GM21515 (cell line): ENCODE results near the gene SCAF1.

Experiments
- ATAC-seq: cut with Tn5 transposase; IDR thresholded peaks from one replicate; pipeline ENCODE4 v1.9.1; 2021; ENCODE audit not compliant: unreplicated experiment

SCAF1 gene

DNA sequence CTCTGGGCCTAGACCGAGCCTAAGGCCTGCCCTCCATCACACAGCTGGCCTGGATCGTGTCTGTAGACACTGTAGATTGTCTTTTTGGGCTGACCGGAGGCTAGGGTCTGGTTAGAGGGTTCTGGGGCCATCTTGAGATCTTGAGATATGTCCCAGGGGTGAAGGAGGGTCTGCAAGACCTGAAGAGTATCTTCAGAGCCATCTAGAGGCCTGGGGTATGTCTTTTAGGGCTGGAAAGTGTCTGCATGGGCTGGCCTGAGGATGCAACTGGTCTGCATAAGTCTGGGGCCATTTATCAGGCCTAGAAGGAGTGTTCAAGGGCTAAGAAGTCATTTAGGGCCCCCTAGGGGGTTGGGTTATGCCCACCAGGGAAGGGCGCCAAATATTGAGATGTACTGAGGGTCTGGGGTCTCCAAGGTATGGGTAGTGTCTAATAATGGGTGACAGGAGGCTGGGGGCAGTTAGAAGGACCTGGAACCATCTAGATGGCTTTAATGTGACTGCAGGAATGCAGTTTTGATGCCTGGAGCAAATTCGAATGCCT lies 555 bp downstream of the SCAF1 start:
- ATAC-seq: no peak

- no peak for ATAC-seq
These were observed 1.5 kb downstream of the SCAF1 start for GRCh38 chr19:49643466-49643865.

DNA sequence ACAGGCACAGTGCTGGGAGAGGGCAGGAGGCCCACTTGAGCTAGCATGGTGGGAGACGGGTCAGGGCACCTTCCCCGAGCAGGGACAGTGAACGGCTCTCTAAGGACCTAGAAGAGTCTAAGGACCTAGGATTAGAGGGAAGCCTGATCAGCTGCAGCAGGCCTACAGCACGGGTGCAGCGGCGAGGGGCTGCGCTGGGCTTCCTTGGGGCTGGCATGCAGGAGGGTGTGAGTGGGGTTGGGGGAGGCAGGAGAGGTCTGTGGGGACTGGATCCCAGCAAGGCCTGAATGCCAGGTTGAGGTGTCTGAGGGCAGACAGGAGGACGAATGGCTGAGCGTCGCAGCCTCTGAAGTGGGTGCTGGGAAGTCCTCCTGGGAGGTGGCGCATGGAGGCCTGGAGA lies 3.6 kb downstream of the SCAF1 start:
- no peak for ATAC-seq

DNA sequence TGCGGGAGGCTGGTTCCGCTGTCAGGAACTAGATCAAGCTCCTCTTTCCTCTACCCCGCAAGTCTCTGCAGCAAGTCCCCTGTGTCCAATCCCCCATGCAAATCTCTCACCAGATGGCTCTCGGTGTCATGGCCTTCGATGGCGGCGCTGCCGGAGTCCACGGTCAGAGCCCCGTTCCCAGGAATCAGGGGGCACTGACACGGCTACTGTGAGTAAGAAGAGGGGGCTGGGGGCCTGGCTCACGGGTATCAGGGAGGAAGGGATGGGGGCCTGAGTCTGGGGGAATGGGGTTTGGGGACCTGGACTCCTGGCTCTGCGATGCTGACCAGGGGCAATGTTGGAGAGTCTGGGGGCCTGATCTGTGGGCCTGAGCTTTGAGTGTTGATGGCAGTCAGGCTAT lies 4.0 kb downstream of the SCAF1 start:
- ATAC-seq: no peak

GRCh38 chr19:49646586-49646985 lies 4.6 kb downstream of the SCAF1 start:
- no peak for ATAC-seq

- no peak for ATAC-seq
These were observed 9.2 kb downstream of the SCAF1 start for GRCh38 chr19:49651029-49651819.

DNA sequence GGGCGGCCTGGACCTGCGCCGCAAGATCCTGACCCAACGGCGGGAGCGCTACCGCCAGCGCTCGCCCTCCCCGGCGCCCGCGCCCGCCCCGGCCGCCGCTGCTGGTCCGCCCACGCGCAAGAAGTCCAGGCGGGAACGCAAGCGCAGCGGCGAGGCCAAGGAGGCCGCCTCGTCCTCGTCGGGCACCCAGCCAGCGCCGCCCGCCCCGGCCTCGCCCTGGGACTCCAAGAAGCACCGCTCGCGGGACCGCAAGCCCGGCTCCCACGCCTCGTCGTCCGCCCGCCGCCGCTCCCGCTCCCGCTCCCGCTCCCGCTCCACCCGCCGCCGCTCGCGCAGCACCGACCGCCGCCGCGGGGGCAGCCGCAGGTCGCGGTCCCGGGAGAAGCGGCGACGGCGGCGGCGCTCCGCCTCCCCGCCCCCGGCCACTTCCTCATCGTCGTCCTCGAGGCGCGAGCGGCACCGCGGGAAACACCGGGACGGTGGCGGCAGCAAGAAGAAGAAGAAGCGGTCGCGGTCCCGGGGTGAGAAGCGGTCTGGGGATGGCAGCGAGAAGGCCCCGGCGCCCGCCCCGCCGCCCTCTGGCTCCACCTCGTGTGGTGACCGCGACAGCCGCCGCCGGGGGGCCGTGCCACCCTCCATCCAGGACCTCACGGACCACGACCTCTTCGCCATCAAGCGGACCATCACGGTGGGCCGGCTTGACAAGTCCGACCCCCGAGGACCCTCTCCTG lies 10.0 kb downstream of the SCAF1 start:
- ATAC-seq: no peak

DNA sequence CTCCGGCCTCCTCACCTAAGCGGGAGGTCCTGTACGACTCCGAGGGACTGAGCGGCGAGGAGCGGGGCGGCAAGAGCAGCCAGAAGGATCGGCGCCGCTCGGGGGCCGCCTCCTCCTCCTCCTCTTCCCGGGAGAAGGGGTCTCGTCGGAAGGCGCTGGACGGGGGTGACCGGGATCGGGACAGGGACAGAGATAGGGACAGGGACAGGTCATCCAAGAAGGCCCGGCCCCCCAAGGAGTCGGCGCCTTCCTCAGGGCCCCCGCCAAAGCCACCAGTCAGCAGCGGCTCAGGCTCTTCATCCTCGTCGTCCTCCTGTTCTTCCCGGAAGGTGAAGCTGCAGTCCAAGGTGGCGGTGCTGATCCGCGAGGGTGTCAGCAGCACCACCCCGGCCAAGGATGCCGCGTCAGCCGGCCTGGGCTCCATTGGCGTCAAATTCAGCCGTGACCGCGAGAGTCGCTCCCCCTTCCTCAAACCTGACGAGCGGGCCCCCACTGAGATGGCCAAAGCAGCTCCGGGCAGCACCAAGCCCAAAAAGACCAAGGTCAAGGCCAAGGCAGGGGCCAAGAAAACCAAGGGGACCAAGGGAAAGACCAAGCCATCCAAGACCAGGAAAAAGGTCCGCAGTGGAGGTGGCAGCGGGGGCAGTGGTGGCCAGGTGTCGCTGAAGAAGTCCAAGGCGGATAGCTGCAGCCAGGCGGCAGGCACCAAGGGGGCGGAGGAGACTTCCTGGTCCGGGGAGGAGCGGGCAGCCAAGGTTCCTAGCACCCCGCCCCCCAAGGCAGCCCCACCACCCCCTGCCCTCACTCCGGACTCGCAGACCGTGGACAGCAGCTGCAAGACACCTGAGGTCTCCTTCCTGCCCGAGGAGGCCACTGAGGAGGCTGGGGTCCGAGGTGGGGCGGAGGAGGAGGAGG lies 10.8 kb downstream of the SCAF1 start:
- no peak for ATAC-seq

GRCh38 chr19:49653466-49653806 lies 11.4 kb downstream of the SCAF1 start:
- ATAC-seq: no peak

- no peak for ATAC-seq
These were observed 12.6 kb downstream of the SCAF1 start for GRCh38 chr19:49654581-49654980.

- ATAC-seq: no peak
These were observed 13.8 kb downstream of the SCAF1 start for GRCh38 chr19:49655570-49656455.

GRCh38 chr19:49656456-49657109 lies 14.6 kb downstream of the SCAF1 start:
- no peak for ATAC-seq

DNA sequence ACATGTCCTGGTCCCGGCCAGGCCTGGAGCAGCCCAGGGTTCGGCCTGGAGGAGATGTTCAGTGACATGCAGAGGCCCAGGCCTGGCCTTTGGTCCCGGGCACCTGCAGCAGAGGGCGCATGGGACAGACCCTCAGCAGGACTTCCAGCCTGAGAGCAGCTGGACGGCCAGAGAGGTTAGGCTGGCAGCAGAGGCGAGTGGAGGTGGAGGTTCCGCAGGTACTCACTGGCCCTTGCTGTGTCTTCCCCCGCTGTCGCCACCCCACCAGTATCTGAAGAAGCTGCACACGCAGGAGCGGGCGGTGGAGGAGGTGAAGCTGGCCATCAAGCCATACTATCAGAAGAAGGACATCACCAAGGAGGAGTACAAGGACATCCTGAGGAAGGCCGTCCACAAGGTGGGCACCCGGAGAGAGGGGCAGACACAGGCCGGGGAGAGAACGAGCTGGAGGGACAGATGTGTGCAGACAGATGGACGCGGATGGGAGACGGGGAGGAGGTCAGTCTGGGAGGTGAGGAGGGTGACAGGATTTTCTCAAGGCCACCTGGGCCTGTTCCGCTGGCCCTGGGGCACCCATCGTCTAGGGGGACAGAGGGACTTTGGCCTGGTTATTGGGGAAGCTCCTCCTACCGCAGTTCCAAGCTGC lies 15.6 kb downstream of the SCAF1 start:
- no peak for ATAC-seq

GRCh38 chr19:49658139-49658517 lies 16.1 kb downstream of the SCAF1 start:
- no peak for ATAC-seq

GRCh38 chr19:49658566-49659442 lies 16.8 kb downstream of the SCAF1 start:
- no peak for ATAC-seq

DNA sequence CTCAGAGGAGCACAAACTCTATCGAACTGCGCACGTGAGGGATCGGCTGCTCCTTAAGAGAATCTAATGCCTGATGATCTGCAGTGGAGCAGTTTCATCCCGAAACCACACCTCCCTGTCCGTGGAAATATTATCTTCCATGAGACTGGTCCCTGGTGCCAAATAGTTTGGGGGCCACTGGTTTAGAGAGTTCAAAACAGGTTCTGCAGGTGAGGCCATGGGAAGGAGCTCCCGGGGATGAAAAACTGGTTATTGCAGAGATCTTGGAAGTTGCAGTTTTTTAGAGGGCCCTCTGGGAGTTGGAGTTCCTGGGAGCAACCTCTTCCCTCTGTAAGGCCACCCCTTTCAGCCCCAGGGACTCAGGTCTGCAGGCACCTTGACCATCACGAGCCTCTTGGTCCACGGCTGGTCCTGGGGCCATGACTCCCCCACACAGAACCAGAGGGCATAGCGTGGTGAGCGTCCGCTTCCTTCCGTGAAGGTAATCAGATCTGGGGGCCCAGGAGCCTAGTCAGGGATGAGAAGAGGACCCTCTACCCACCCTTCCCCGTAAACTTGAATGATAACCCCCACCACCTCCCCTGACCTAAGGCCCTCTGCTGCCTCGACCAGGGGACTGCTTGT lies 18.4 kb downstream of the SCAF1 start:
- no peak for ATAC-seq

GRCh38 chr19:49662011-49662410 lies 20.0 kb downstream of the SCAF1 start:
- ATAC-seq: no peak

DNA sequence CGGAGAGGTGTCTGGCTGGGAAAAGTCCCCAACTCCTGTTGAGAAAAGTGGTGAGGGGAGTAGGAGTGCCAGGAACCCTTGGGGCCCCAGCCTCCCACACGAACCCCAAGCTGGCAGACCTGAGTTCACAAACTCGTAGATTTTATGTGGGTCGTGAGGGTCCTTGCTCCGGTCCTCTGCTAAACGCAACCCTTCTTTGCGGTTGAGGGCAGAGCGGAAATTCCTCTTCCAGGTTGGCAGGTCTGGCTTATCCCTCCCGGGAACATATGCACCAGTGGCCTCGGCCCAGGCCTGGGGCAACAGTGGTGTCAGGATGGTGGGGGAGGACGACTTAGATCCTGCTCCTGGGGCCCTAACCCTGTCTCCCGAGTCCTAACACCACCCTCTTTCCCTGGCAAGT lies 21.2 kb downstream of the SCAF1 start:
- ATAC-seq: no peak
